ENCODE measurements around the gene ADI1.

GRCh38 chr2:3512086-3512485 is 7.2 kb downstream of the ADI1 start:
- TF ChIP-seq CTCF (IDR thresholded peaks at IDR 0.05; ENCODE audit: insufficient read depth, low read length) (no peak), REST (IDR thresholded peaks at IDR 0.05; ENCODE audit: insufficient replicate concordance, low read depth) (no peak), POLR2AphosphoS5 (IDR thresholded peaks at IDR 0.05; ENCODE audit: low read depth) (no peak), SPI1 (IDR thresholded peaks at IDR 0.05; ENCODE audit: borderline replicate concordance, low read depth) (no peak)

All from HL-60 (cell line).